Mucosa of rectum (tissue), 2 donors: ENCODE measurements around the gene TMEM187.

Experiments used
- H3K27ac ChIP-seq, 2 donors: one replicate each; pipeline ENCODE4 v1.7.0; 2013; ENCODE audit warnings: inconsistent platforms in 2 of 2, low read depth in 2 of 2, low read length in 2 of 2
- H3K27me3 ChIP-seq, 2 donors: one replicate each; pipeline ENCODE4 v1.7.0; 2013; ENCODE audit warnings: low read length in 2 of 2; ENCODE audit not compliant: control insufficient read depth in 2 of 2, insufficient read depth in 2 of 2
- H3K36me3 ChIP-seq, 2 donors: one replicate each; pipeline ENCODE4 v1.7.0; 2013; ENCODE audit warnings: low read length in 2 of 2; ENCODE audit not compliant: control insufficient read depth in 2 of 2, insufficient read depth in 2 of 2
- H3K4me1 ChIP-seq, 2 donors: one replicate each; pipeline ENCODE4 v1.7.0; 2013; ENCODE audit warnings: low read length in 2 of 2, mild to moderate bottlenecking in 1 of 2; ENCODE audit not compliant: control insufficient read depth in 2 of 2, insufficient read depth in 2 of 2
- H3K4me3 ChIP-seq, 2 donors: one replicate each; pipeline ENCODE4 v1.7.0; 2013; ENCODE audit warnings: low read length in 2 of 2
- H3K9ac ChIP-seq, 2 donors: one replicate each; pipeline ENCODE4 v1.7.0; 2013; ENCODE audit warnings: low read length in 2 of 2, low read depth in 1 of 2, mild to moderate bottlenecking in 1 of 2
- H3K9me3 ChIP-seq, 2 donors: one replicate each; pipeline ENCODE4 v1.7.0; 2013; ENCODE audit warnings: low read length in 2 of 2; ENCODE audit not compliant: control insufficient read depth in 2 of 2
- donor health status: healthy.
- donor health status: Normal muscosa, but diverticular disease.

TMEM187 gene

DNA sequence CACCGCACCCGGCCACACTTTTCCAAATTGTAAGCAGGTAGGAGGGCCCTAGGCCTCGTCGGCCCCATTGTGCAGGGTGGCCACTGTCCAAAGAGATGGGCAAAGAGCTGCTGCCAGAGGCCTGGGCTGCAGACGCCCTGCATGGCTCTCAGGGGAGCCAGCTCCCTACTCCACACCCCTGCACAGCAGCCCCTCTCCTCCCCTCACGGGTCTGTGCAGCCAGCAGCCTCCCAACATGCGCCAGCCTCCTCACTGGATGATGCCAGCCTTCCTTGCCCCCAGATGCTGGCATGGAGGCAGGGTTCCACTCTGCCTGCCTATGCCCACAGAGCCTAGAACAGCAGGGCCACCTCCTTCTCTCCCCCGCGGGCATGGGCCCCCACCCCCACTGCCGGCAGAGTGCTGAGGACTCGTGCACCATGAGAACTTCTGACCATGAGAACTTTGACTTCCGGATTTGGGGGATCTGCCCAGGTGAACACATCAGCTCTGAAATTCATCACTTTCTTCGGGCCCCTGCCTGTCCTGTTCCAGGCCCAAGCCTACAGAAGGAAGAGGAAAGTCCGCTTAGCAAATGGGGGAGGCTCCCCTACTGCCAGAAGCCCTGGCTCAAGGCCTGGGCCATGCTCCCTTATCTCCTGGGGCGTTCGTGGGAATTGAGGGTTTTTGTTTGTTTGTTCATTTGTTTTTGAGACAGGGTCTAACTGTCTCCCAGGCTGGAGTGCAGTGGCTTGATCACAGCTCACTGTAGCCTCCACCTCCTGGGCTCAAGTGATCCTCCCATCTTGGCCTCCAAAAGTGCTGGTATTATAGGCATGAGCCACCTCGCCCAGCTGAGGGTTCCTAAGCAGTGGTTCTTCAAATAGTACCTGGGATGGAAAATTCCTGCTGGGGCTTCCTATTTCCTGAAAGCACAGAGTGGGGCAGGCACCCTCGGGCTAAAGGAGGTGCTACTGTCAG lies 39.1 kb downstream of the TMEM187 start:
- Histone ChIP-seq H3K27ac (no peak overlapping the region), H3K4me3 (no peak overlapping the region), H3K36me3 (peaks cover 4 to 15% of the 10 kb centered on the region in 2 donors), H3K27me3 (peaks cover 0 to 7% of the 10 kb centered on the region in 2 donors), H3K9me3 (no peaks in the 10 kb centered on the region), H3K4me1 (no peaks in the 10 kb centered on the region), H3K9ac (no peak overlapping the region)

DNA sequence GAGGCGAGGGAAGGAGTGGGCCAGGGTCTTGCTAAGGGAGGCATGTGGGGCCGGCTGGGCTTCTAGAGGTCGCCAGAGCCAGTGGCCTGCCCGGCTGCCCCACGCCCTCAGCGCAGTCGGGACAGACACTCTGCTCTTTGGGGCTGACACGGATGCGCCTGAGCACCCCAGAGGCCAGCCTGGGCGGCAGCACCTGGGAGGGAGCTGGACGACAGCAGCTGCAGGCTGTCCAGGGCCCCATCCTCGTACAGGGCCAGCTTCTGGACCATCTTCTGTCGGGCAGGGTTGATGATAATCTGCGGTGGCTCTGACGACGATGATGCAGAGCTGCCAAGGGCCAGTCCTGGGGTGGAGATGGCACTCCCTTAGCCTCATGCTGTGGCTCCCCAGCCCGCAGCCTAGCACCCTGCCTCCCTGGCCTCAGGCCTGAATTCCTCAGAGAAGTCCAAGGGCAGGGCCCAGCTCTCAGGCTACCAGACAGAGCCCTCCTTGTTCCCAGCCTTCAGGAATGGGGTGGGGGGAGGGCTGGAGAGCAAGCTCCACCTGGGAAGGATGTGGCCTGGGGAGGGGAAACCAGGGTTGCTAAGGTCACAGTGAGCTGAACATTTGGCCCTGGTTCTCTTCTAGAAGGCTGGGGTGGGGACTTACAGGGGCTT lies 39.9 kb downstream of the TMEM187 start:
- Histone ChIP-seq H3K4me1 (no peaks in the 10 kb centered on the region), H3K9me3 (no peaks in the 10 kb centered on the region), H3K4me3 (no peak overlapping the region), H3K27ac (no peak overlapping the region), H3K9ac (no peak overlapping the region), H3K36me3 (peaks cover 9 to 15% of the 10 kb centered on the region in 2 donors), H3K27me3 (peaks cover 0 to 7% of the 10 kb centered on the region in 2 donors)

DNA sequence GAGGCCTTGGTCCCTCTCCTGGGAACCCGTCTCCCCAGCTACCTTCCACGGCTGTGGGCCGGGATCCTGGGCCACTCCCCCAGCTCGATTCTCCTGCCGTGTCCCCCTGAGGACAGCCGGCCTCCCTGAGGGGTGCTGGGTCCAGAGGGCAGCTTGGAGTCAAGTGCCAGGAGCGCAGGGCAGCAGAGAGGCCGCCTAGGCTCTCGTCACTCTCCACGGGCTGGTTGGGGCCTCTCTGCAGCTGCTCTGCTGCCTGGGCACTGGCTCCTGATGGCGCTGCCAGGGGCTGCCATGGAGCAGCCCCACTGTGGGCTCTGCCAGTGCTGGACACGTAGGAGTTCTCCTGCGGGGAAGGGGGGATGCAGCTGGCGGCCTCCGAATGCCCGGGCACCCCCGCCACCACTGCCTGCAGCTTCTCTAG lies 40.5 kb downstream of the TMEM187 start:
- H3K9me3 ChIP-seq, result no peaks in the 10 kb centered on the region
- no peak overlapping the region for H3K4me3 ChIP-seq
- no peak overlapping the region for H3K9ac ChIP-seq
- peaks cover 0 to 2% of the 10 kb centered on the region in 2 donors for H3K4me1 ChIP-seq
- peaks cover 9 to 15% of the 10 kb centered on the region in 2 donors for H3K36me3 ChIP-seq
- H3K27me3 ChIP-seq, result peaks cover 0 to 4% of the 10 kb centered on the region in 2 donors
- no peak overlapping the region for H3K27ac ChIP-seq

DNA sequence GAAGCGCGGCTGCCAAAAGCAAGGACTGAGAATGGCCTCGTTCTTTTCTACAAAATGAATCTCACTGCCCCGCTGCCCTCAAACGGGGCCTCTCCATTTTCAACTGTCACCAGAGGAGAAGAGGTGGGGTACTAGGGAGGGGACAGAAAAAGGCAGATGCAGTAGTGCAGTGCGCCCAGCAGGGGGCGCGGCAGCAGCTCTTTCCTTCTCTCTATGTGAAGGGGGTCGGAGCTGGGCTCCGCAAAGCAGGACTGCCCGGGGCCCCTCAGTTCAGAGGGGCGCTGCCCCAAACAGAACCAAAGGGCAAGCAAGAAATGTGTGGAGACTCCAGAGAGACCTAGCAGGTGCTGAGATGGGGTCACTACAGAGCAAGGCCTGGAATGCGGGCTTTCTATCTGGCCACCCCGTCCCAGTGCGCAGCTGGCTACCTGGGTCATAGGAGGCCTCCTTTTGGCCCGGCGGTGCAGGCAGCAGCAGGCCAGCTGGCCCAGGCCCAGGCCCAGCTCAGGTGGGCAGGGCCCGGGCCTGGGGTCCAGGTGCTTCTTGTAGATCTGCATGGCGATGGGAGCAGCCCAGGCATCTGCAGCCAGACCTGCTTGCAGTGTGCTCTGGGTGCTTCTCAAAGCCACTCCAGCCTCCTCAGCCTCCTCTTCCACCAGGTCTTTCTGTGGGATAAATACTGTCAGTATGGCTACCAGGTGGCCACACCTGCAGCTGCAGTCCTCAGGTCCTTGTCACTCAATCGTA lies 41.2 kb downstream of the TMEM187 start:
- no peak overlapping the region for H3K9ac ChIP-seq
- H3K27me3 ChIP-seq, result peaks cover 0 to 4% of the 10 kb centered on the region in 2 donors
- peaks cover 0 to 6% of the 10 kb centered on the region in 2 donors for H3K4me1 ChIP-seq
- no peak overlapping the region for H3K4me3 ChIP-seq
- H3K27ac ChIP-seq, result no peak overlapping the region
- peaks cover 9 to 15% of the 10 kb centered on the region in 2 donors for H3K36me3 ChIP-seq
- no peaks in the 10 kb centered on the region for H3K9me3 ChIP-seq

DNA sequence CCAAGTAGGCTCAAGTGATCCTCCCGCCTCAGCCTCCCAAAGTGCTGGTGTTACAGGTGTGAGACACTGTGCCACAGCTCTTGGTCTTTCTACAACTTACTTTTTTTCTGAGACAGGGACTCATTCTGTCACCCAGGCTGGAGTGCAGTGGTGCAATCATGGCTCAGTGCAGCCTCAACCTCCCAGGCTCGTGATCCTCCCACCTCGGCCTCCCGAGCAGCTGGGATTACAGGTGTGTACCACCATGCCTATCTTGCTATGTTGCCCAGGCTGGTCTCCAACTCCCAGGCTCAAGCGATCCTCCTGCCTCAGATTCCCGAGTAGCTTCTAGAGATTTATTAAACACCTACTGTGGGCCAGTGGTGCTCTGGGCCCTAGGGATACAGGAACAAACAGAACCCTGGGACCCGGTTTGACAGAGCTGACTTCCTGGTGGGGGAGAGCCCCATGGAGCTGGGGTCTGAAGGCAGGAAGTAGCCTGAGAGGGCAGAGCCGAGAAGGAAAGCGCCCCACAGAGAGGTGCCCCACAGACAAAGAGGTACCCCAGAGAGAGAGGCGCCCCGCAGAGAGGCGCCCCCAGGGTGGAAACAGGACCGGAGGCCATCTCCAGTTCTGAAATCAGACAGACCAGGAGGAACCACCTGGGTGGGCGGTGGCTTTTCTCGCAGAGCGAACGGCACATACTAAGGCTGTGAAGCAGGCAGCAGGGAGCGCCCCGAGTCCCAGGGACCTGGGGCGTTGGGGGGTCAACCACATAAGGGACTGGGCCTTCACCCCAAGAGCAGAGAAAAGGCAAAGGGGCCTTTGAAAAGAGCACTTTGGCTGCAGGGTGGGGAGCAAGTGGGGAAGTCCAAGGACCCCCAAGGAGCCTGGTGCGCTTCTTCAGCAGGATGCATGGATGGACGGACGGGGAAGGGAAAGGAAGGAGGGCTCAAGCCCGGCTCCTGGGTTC lies 42.2 kb downstream of the TMEM187 start:
- peaks cover 9 to 15% of the 10 kb centered on the region in 2 donors for H3K36me3 ChIP-seq
- H3K9ac ChIP-seq, result no peak overlapping the region
- no peaks in the 10 kb centered on the region for H3K9me3 ChIP-seq
- peaks cover 0 to 7% of the 10 kb centered on the region in 2 donors for H3K4me1 ChIP-seq
- H3K27ac ChIP-seq, result no peak overlapping the region
- H3K27me3 ChIP-seq, result peaks cover 0 to 4% of the 10 kb centered on the region in 2 donors
- no peak overlapping the region for H3K4me3 ChIP-seq

DNA sequence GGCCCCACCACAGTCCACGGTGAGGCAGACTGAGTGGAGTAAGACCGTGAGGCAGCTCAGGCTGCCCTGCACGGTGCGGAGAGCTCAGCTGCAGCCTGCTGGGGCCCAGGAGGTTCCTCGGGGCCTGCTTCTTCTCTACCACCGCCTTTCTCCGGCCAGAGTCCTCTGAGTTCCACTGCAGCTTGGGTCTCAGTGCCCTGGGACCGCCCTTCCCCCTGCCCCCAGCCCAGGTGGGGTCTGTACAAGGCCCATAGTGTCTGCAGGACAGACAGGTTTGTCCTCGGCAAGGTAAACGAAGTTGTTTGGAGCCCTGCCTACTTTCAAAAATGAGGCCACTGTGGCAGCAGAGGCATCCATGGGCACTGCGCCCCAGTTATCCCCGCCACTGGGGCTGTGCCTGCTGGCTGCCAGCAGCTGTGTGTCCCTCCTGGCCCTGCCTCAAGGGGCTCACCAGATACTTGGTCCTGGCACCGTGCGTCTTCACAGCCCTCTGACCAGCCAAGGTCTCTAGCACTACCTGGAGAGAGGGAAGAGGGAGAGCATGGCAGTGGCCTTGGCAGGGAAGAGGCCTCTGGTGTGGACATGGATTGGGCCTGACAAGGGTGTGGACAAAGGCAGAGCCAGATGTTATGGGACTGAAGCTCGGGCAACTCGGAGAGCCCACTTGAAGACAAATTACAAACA lies 43.2 kb downstream of the TMEM187 start:
- H3K4me1 ChIP-seq, result peaks cover 4 to 11% of the 10 kb centered on the region in 2 donors

DNA sequence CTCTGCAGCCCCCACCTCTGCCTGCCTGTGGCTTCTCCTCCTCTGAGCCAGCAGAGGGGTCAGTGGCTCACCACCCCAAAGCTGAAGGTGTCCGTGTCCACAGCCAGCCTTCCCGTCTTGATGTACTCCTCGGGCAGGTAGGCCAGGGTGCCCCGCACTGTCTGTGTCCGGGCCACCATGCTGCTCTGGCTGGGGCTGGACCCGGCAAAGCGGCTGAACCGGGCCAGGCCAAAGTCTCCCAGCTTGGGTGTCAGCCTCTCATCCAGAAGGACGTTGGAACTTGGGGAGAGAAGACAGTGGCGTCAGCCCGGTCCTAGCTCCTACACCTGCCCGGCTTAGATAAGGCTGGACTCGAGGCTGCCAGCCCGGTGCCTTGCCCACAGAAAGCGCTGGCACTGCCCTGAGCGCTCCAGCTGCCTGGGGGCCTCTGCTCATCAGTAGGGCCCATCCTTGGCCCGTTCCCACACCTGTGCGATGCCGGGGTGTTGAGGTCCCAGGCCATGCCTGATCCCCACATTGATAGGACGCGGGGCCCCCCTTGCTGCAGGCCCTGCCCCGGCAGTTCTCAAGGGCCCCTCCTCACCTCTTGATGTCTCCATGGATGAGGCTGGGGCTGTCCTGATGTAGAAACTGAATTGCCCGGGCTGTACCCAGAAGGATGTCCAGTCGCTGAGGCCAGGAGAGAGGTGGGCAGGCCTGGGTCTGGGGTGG lies 44.0 kb downstream of the TMEM187 start:
- Histone ChIP-seq H3K4me3 (no peak overlapping the region), H3K36me3 (peaks cover 5 to 15% of the 10 kb centered on the region in 2 donors), H3K27ac (no peak overlapping the region), H3K4me1 (peaks cover 4 to 12% of the 10 kb centered on the region in 2 donors), H3K27me3 (no peaks in the 10 kb centered on the region), H3K9me3 (no peaks in the 10 kb centered on the region), H3K9ac (no peak overlapping the region)

More for the DNA sequence above, 43.2 kb downstream of the TMEM187 start:
- Histone ChIP-seq H3K27ac (no peak overlapping the region), H3K4me3 (no peak overlapping the region), H3K36me3 (peaks cover 6 to 15% of the 10 kb centered on the region in 2 donors), H3K9ac (no peak overlapping the region), H3K9me3 (no peaks in the 10 kb centered on the region), H3K27me3 (no peaks in the 10 kb centered on the region)

DNA sequence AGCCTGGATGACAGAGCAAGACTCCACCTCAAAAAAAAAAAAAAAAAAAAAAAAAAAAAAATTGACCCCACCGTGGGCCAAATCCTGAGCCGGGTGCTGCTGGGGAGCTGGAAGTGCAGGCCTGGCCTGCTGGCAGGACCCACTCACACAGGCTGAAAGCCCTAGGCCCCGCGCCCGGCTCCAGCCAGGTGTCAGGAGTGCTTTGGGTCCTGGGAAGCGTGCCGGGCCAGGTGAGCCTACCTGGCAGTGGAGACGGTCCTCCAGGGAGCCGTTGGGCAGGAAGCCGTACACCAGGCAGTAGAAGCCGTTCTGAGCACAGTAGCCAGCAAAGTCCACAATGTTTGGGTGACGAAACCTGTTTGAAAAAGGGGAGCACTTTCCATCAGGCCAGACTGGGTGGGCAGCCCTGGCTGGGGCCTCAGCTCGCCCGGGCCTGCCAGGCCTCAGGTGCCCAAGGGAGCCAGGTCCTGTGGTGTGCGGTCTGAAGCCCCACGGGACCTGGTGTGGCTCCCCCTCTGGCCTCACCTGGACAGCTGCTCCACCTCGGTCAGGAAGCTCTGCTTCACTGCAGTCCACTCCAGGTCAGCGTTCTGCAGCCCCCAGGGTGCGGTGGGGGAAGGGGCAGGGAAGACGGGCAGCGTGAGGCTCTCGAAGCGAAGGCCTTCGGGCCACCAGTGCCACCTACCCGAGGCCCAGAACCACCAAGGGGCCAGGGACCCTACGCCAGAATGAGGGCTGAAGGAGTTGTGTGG lies 45.4 kb downstream of the TMEM187 start:
- Histone ChIP-seq H3K9me3 (no peaks in the 10 kb centered on the region), H3K9ac (no peak overlapping the region), H3K27me3 (peaks cover 0 to 6% of the 10 kb centered on the region in 2 donors), H3K27ac (no peak overlapping the region), H3K36me3 (peaks cover 5 to 9% of the 10 kb centered on the region in 2 donors), H3K4me3 (peak overlapping the region; percentile 63 to 65), H3K4me1 (peaks cover 4 to 12% of the 10 kb centered on the region in 2 donors)
